GM12865 (cell line): ENCODE data around the gene SUCLA2.

Source experiments
- DNase-seq: peaks from one replicate; pipeline ENCODE4 v3.0.0; 2010; ENCODE audit warnings: low read depth
- H3K4me3 ChIP-seq: 2 replicates; pipeline ENCODE4 v1.5.1; 2011; ENCODE audit warnings: mild to moderate bottlenecking, low read depth, low read length, control low read depth
- TF ChIP-seq, protein P1 (sequence below): IDR thresholded peaks from 2 replicates; pipeline ENCODE4 v1.5.1; 2011; ENCODE audit warnings: low read length, control low read depth, low read depth, inconsistent platforms; ENCODE audit not compliant: insufficient read depth; ENCODE audit errors: missing control alignments

The SUCLA2 gene

DNA sequence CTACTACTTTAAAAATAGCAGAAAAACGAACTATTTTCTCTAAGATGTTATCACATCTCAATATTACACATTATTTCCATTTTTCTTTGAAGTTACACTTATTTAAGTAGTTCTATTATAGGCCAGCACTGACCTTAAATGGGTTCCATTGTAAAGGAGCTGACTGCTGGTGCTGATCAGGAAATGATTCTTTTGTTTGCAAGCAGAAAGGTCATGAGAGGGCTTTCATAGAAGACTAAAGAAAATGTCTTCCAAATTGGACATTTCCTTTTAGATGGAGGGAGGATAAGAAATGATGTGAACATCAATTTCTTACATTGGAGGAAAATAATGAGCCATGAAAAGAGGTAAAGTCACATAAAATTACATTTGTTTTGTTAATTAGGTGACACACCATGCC lies 96.2 kb downstream of the SUCLA2 start:
- H3K4me3 ChIP-seq, result no peak overlapping the region
- no peak for DNase-seq
- TF ChIP-seq, protein P1, sequence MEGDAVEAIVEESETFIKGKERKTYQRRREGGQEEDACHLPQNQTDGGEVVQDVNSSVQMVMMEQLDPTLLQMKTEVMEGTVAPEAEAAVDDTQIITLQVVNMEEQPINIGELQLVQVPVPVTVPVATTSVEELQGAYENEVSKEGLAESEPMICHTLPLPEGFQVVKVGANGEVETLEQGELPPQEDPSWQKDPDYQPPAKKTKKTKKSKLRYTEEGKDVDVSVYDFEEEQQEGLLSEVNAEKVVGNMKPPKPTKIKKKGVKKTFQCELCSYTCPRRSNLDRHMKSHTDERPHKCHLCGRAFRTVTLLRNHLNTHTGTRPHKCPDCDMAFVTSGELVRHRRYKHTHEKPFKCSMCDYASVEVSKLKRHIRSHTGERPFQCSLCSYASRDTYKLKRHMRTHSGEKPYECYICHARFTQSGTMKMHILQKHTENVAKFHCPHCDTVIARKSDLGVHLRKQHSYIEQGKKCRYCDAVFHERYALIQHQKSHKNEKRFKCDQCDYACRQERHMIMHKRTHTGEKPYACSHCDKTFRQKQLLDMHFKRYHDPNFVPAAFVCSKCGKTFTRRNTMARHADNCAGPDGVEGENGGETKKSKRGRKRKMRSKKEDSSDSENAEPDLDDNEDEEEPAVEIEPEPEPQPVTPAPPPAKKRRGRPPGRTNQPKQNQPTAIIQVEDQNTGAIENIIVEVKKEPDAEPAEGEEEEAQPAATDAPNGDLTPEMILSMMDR, result no peak

DNA sequence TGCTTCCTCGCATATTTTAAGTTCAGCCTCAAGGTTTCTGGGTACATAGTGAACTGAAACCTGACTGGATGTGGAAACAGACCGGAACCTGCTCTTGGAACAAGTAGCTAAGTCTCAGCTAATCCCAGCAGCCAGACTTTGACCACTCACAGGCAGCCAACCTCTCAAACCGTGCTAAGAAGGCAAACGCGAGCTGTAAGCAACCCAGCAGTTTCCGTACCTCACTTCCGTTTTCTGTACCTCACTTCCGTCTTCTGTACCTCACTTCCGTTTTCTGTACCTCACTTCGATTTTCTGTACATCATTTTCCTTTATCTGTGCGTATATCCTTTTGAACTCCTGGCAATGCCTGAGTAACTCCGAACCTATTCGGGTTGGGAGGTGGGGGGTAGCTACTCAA lies 96.8 kb downstream of the SUCLA2 start:
- TF ChIP-seq, protein P1, result no peak
- DNase-seq, result no peak
- no peak overlapping the region for H3K4me3 ChIP-seq

DNA sequence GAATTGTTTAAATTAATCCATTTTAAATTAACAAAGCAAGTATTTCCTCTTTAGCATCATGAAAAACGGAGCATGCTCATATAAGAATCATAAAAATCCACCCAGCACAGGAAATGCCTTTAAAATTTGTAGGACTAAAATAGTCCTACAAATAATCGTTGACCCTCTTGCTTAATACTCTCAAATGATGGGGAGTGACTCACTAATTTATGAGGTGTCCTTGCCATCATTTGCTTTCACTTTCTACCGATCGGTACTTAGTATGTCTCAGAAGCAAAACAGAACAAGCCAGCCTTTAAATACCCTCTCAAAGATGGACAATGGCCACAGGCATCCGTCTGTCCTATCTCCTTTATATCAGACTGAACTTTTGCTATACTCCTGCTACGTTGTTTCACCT lies 97.2 kb downstream of the SUCLA2 start:
- DNase-seq, result no peak
- TF ChIP-seq, protein P1, result no peak
- no peak overlapping the region for H3K4me3 ChIP-seq

DNA sequence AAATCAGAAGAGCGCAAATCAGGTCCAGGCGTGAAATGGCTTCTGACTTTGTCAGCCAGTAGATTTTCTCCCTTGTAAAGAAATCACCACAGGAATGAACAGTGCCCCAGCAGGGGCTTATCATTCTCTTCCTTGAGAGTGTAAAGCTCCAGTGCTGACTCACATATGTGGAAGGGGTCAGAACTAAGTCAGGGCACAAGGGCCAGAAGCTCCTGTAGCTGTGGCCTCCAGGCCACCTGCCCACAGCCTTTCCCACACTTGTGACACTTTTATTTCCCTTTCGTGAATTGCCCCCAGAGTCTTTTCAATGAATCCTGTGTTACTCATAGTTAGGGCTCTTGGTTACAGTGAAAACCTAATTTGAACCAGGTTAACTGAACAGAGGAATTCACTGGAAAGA lies 99.6 kb downstream of the SUCLA2 start:
- TF ChIP-seq, protein P1, result no peak
- DNase-seq, result no peak

DNA sequence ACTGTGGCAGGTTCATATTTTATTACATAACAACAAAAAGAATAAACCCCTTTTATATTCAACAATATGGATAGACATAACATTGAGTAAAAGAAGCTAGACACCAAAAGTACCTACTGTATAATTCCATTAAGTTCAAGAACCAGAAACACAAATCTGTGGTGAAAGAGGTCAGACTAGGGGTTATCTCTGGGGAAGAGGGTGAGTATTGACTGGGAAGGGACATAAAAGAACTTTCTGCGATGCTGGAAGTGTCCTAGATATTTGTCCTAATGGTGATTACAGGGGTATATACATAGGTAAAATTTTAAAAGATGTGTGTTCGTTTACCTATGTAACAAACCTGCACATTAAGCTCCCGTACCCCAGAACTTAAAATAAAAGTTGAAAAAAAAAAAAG lies 103.0 kb downstream of the SUCLA2 start:
- H3K4me3 ChIP-seq, result no peak overlapping the region
- TF ChIP-seq, protein P1, result no peak
- DNase-seq, result no peak

More for the DNA sequence above, 99.6 kb downstream of the SUCLA2 start:
- no peak overlapping the region for H3K4me3 ChIP-seq

DNA sequence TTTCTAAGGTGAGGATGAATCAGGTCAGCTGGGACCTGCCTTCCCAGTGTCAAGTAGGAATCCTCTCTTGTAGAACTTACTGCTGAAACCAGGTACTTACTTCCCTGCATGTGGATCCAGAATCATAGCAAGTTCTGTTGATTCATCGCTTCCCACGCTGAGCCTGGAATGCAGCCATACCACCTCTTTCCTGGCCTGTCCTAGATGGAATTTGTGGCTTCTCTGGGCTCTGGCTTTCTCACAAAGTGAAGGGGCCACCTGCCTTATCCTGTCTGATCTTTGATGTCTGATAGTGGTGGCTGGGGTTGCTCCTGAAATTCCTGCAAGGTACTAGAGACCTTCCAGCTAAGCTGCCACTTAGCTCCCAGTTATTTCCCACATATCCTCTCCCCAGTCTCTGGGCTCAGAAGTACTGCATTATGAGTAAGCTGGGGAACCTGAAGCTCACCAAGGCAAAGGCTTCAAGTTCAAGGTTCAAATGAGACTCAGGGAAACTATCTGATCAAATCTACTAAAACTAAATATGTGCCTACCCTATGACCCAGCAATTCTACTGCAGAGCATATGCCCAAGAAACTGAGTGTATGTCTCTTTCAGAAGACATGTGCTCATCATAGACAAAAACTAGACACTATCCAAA lies 103.5 kb downstream of the SUCLA2 start:
- TF ChIP-seq, protein P1, result no peak
- H3K4me3 ChIP-seq, result no peak overlapping the region
- DNase-seq, result no peak

DNA sequence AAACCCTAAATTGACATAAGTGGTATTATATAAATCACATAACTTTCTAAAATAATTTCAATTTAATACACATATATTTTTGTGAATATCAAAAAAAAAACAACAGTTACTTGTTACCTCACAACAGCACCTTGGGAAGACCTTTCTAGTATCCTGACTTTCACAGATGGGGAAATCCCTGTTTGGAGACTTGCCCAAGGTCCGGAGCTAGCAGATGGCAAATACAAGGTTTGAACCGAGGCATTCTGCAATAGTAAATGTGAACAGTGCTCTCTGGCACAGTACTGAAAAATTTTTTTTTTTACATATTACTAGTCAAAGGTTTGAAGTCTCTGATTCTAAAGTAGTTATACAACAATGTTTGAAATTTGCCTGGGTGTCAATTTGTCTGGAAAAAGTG lies 104.5 kb downstream of the SUCLA2 start:
- TF ChIP-seq, protein P1, result no peak
- no peak overlapping the region for H3K4me3 ChIP-seq
- DNase-seq, result no peak
